HG02610 (cell line): Measurements from ENCODE around the gene POLR3B.

ENCODE experiments used
- ATAC-seq: cut with Tn5 transposase; IDR thresholded peaks from one replicate; pipeline ENCODE4 v1.9.1; 2021; ENCODE audit warnings: mild to moderate bottlenecking, moderate library complexity; ENCODE audit not compliant: unreplicated experiment

The POLR3B gene

GRCh38 chr12:106527356-106527755 lies 169.8 kb downstream of the POLR3B start:
- no peak for ATAC-seq

- ATAC-seq, result no peak
Measured at GRCh38 chr12:106541201-106541600, 183.7 kb downstream of the POLR3B start.

- ATAC-seq, result no peak
Measured at GRCh38 chr12:106551410-106551809, 193.9 kb downstream of the POLR3B start.

- ATAC-seq, result no peak
Measured at GRCh38 chr12:106552228-106552627, 194.7 kb downstream of the POLR3B start.
